ENCODE measurements around the gene CLDND1.

The CLDND1 gene

GRCh38 chr3:98513091-98513511 is 9.6 kb downstream of the CLDND1 start:
- DNase-seq, result no peak

GRCh38 chr3:98512576-98512975 is 10.1 kb downstream of the CLDND1 start:
- DNase-seq, result no peak

- no peak for DNase-seq
Observed at GRCh38 chr3:98508582-98508981, 14.1 kb downstream of the CLDND1 start.

GRCh38 chr3:98504539-98504938 is 18.2 kb downstream of the CLDND1 start:
- no peak for DNase-seq

GRCh38 chr3:98501863-98502576 is 20.7 kb downstream of the CLDND1 start:
- DNase-seq, result no peak

GRCh38 chr3:98501270-98501669 is 21.4 kb downstream of the CLDND1 start:
- no peak for DNase-seq

GRCh38 chr3:98500019-98500418 is 22.7 kb downstream of the CLDND1 start:
- no peak for DNase-seq

- DNase-seq, result no peak
Observed at GRCh38 chr3:98497381-98497780, 25.3 kb downstream of the CLDND1 start, which contains the start of gene OR5K2. TSS of gene OR5K2 (plus strand) at chr3:98497681. CDS start at chr3:98497681, 0 bp downstream.

GRCh38 chr3:98483626-98484025 is 39.1 kb downstream of the CLDND1 start:
- no peak for DNase-seq

GRCh38 chr3:98482717-98483482 is 39.8 kb downstream of the CLDND1 start:
- no peak for DNase-seq

All from CD4-positive, alpha-beta T cell treated with Interleukin-6 for 4 hours (primary cell).